DMS79 (cell line): Measurements from ENCODE around the gene MMP20.

Source experiments
- DNase-seq: peaks from one replicate; lab custom pipeline; 2025; lab: John Stamatoyannopoulos, UW

Gene MMP20

DNA sequence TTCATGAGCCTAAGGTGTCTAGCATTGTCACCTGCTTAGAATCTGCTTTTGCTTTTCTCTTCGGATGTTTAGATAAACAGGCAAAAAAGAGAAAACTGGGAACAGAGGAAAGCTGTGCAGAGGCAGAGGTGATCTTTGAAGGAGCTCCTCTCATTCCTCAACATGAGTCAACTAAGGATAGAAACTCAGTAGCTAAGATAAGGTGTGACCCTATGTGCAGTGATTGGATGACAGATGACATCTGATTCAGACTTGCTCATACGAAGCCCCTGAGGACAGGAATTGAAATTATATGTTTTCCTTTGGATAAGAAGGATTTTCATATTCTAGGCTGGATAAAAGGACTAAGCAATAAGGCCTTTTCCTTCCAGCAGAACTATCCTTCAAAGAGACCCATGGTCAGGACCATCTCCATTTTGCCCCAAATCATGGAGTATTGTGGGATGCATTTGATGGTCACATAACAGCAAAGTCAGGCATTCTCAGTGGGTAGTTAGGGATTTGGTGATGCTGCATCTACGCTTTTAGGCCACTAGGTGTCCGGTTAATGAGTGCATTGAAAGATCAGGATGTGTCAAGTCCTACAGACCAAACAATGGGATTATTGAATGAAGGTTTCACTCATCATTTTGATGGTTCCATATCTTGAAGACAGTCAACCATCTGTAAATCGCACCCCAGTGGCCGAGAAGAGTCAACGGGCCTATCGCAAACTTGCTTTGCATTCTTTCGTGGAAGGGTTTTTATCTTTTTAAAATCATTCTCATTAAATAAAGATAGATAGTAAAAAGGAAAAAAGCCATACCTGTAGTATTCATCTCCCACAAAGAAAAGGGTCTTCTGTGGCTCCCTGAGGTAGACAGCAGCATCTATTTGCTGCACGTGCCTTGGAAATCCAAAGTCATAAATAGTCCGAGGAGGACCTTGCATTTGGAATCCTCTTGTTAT lies 32.2 kb downstream of the MMP20 start:
- DNase-seq = no peak

DNA sequence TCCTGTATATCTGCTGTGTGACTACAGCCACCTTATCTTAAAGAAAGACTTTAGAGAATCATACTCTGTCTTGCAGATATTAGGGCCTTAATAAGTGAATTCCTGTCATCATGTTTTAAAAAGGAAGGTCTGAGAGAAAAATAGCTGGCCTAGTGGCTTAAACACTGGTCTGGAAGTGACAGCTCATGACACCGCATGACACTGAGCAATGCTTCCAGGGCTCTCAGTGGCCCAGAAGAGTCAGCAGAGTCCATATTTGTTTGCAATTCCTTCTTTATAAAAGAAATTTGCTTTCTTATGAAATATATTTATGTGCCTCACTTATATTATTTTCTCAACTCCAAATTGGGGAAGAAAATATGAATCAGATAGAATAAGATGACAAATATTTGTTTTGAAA lies 33.0 kb downstream of the MMP20 start:
- DNase-seq = no peak

DNA sequence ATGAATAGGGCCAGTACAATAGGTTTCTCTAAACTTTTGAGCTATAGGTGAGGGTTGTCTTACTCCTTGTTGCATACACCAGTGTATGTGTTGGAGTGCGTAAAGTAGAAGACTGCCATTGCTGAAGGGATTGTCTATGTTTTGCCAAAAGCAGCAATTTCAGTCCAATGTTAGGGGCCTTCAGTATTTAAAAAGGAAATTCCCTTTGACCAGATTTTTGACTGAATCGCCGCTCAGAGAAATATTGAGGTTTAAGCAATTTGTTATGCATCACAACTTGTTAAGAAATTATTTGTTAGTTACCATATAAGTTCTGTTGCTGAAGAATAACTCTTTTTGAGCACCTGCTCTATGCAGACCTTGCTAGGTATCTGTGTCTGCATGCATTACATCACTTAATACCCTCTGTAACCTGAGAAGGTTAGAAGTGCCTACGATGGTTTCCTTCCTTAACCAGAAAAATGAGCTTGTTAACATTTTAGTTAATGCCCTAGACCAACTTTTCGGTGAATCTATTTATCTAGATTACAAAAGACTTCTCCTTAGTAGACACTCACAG lies 33.9 kb downstream of the MMP20 start:
- DNase-seq = no peak

DNA sequence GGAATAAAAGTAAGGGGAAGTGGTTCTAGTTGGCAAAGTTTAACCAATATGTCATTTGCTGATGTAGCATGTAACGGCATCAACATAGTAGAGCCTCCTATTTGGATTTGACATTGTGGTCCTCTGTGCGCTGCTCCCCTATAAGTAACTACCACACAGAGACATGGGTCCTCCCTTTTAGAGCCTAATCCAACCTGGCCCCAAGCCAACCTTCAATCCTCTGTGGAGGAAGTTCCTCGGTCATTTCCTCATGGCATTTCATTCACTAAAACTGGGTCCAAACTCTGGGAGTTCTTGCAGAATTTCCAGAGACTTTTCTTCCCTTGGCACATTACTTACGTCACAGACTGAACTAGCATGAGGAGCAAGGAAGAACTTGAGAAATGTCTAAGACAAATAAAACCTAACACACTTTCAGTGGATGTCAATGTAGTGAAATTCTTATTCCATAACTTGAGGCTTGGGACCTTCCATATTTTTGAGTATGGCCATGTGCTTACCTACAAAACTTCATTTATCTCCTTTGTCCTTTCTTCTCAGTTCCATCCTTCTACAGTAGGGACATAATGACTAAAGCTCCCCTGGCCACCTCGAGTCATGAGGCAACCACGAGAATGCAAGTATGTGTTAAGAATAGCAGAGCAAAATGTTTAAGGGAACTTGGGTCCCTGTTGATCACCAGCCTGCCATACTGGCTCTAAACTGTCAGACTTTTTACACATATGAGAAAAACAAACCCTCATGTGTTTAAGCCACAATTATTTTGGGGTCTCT lies 34.7 kb downstream of the MMP20 start:
- DNase-seq = no peak

DNA sequence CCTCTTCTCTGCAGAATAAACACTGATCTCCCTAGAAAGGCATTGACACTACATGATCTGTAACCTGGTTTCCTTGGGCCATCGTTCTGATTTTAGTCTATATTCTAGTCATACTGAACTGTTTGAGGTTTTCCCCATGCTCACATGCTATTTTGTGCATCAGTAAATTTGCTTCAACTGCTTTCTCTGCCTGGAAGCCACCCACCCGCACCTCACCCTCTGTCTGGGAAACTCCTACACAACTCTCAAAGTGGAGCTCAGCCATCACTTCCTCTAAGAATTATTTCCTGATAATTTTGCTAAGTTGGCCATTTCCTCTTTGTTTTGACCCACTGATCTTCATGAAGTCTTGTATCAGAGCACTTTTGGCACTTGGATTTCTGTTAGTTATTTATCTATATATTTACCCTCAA lies 36.1 kb downstream of the MMP20 start:
- no peak for DNase-seq

DNA sequence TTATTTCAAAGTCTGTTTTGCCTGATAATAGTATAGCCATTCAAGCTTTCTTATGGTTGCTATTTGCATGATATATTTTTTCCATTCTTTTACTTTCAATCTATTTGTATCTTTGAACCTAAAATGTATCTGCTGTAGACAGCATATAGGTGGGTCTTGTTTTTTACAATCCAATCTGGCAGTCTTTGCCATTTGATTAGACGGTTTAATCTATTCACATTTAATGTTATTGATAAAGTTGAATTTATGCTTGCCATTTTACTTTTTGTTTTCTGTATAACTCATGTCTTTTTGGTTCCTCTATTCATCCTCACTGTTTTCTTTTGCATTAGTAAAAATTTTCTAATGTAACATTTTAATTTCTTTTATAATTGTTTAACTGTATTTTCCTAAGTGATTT lies 37.4 kb downstream of the MMP20 start:
- no peak for DNase-seq

DNA sequence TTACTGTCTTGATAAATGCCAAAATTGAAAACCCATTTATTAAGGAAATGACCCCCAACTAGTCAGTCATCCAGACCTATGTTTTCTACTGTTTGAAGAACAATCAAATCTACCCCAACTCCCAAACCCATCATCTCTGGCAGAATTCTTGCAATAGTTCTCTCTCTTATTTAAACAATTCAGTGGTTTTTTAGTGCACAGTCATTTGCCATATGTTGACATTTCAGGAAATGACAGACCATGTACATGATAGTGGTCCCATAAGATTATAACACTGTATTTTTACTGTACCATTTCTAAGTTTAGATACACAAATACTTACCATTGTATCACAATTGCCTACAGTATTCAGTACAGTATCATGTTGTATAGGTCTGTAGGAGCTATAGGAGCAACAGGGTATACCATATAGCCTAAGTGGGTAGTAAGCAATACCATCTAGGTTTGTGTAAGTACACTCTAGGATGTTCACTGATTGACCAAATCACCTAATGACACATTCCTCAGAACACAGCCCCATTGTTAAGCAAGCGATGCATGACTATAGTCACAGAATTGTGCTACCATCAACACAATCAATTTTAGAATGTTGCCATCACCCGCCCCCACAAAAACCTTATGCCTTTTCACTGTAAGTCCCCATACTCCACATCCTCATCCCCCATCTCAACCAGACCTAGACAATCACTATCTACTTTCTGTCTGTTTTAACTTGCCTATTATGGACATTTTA lies 41.8 kb downstream of the MMP20 start:
- DNase-seq = no peak

DNA sequence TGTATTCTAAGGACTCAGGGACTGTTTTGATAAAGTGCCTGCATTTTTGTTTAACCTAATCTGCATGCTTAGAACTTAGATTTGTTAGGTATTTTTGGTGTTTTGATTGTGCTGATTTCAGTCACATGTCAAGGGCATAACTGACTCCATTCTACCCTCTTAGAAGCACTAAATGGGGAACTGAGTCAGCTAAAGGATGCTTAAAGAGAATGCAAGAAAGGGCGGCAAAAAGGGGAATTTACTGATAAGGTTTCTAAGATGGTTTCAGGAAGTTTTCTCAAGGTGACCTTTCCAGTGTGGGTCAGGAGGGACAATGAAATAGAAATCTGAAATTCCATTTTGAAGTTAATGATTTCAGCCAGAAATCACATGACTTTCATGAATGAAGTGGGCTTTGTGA lies 43.0 kb downstream of the MMP20 start:
- no peak for DNase-seq

DNA sequence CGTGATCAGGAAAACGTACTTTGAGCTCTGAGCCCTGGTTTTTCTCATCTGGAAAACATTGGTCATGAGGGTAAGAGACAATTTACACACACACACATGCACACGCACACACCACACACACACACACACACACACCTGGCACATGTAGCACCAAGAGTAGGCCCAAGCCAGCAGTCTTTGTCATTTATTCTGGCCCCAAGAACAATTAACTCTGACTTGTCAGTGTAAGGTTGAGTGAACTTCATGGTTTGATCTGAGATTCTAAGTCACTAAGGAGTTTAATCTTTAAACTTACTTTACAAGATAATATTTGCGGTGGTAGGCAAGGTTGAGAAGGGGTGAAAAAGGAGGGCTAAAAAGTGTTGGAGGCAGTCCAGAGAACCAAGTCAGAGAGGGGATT lies 44.1 kb downstream of the MMP20 start:
- DNase-seq = no peak

DNA sequence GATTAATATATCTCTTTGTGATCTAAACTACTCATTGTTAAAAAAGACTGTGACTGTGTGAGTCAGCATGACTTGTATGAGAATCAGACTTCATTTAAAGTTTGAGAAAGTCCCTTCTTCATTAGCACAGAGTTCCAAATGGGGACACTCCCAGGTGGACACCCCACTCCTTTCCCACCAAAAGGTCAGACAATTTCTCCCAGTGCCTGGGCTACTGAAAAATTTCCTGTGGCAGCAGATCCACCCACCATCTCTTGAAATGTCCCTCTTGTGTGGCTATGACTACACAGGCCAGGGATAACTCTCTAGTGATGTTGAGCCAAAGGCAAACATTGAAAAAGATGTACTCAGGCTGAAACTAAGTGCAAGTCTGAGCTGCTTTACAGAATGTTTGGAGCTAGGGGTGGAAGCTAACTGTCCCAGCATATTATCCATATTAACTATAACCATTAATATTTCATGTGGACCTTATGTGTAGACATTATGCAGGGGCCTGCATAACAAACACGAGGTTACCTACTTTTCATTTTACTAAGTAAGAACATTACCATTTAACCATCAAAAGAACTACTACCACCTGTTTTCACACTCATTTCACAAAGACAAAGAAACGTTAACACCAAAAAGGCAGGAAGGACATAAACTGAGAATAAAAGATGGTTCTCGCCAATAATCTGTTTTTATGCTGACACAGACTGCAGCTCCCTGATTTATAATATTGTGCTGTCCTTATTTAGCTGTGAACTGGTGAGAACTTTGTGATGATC lies 44.8 kb downstream of the MMP20 start:
- no peak for DNase-seq

DNA sequence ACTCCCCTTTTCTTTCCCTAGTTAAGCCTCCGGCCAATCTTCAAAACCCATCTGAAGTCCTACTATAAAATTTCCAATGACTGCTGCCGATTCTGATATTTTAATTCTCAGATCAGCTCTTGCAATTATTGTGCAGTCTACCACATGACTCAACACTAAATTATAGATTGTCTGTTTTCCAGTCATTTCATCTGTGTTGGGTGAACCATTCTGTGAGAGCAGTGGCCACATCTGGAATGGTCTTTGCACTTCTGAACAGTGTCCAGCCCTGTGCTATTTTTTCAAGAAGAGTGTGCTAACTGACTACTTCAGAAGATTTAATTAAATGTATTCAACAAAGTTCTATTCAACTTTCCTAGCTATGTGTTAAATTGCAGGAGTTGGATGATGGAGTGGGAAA lies 47.4 kb downstream of the MMP20 start:
- no peak for DNase-seq

DNA sequence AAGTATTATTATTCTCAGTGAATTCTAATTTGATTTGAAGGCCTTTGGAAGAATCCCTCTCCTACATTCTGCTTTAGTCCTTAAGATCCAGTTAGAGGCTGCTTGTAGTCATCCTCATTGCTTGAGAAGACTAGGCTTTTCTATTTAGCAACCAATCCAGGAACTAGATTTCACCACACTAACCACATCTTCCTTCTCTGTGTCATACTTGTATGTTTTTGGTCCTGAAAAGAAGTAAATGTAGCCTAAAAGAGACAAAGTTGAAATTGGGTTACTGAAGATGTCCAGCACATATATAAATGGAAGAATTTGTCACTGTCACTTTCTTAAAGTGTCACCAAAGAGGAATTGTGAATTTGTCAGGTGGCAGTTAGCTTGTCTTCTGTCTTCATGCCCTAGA lies 48.0 kb downstream of the MMP20 start:
- no peak for DNase-seq

DNA sequence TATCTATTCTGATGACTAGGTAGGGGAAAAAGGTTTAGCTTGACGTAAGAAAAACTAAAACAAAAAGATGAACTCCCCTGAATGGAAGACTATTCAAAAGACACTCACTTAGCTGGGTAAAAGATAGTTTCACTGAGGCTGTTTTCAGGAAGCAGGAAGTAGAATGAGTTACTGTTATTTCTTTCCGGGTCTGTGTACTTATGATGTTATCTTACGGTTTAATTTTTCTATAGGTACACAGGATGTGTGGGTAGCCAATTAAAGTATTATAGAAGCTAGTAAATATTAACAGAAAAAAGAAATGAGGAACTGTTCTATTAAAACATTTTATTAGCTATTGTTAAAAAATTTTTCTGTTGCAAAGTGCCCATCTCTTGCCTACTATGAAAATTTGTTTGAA lies 48.8 kb downstream of the MMP20 start:
- DNase-seq = no peak

DNA sequence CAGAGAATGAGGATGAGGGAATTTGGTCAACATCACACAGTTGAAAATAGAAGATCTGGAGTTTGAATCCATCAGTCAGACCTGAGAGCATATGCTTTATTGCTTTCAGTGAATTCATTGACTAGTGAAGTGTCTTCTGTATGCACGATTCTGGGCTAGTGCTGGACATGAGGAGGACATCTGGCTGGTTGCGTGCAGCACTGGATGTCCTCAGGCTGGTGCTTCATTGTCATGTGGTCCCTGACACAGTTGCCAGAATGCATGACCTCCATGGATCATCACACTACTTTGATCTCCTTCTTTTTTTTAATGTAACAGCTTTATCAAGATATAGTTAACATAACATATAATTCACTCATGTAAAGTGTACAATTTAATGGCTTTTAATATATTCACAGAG lies 50.1 kb downstream of the MMP20 start:
- DNase-seq = no peak

DNA sequence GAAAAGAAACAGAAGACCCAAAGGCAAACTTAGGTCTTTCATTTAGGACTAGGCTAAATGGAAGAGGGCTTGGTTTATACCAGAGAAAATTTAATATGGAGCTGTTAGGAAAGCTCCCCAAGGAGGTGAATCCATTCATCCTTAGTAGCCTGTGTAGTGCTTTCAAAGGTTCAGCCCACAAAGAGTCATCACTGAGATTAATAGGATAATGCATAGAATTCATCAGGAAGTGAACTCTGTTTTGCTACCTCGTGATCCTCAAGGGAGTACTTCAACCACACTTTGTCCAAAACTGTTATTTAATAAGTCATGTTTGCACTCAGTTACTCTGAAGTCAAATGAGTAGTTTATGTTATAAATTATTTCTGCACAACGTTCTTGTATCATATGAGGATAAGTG lies 51.3 kb downstream of the MMP20 start:
- DNase-seq = no peak

DNA sequence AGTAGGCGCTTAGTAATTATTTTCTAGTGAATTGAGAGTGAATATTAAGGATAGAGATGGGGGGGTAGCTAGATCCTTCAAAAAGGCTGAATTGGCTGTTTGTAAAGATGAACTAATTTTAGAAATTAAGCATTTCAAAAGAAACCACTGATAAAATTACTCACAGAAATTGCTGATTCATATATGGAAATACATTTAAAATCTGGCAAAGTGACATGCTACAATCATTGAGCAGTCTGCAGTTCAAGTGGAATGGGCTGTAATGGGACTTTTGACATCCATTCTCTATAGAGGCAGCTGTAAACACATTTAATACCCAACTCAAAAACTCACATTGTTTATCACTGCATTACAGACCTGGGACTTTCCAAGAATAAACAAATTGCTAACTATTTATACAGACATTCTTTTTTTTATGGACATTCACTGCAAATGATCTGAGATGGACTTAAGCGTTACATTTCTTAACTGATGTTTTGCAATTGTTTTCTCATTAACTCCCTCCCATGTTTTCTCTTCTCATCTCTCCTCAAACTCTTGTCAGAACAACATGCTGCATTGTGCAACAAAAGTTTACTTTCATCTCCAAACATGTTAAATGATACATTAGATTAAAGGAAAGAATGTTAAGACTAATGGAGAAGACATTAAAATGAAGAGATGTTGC lies 52.4 kb downstream of the MMP20 start:
- no peak for DNase-seq

DNA sequence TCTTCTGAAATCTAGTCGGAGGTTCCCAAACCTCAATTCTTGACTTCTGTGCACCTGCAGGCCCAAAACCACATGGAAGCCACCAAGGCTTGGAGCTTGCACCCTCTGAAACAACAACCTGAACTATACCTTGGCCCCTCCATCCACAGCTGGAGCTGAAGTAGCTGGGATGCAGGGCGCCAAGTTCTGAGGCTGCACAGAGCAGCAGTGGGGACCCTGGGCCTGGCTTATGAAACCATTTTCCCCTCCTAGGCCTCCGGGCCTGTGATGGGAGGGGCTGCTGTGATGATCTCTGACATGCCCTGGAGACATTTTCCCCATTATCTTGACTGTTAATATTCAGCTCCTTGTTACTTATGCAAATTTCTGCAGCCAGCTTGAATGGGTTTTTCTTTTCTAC lies 56.3 kb downstream of the MMP20 start:
- DNase-seq = no peak

DNA sequence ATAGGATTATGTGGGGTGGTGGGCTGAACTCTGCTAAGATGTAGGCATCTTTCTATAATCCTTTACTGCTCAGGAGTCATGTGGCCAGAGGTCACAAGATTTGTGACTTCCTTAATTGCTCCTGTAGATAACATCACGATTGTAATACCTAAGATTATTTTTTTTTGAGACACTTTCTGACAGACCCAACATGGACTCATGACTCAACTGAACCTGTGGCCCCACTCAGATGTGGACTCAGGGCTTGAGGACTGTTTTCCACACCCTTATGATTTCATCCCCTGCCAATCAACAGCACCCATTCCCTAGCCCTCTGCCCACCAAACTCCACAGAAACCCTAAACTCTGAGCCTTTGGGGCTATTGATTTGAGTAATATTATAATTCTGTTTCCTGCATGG lies 59.0 kb downstream of the MMP20 start:
- no peak for DNase-seq

DNA sequence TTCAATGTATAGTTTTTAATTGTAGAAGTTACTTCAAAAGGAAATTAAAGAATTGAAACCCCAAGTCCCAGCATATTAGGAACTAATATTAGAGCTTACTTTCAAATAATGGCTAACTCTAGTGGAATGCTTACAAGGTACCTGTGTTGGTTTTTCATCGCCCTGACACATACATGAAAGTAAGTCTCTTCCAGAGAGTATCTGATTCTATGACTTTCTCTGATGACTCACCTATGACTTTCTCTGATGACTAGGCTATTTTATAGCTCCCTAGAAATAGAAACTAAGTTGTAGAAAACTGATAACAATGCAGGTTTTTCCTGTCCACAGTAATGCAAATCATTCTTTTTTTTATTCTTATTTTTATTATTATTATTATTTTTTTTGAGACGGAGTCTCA lies 61.0 kb downstream of the MMP20 start:
- DNase-seq = no peak

DNA sequence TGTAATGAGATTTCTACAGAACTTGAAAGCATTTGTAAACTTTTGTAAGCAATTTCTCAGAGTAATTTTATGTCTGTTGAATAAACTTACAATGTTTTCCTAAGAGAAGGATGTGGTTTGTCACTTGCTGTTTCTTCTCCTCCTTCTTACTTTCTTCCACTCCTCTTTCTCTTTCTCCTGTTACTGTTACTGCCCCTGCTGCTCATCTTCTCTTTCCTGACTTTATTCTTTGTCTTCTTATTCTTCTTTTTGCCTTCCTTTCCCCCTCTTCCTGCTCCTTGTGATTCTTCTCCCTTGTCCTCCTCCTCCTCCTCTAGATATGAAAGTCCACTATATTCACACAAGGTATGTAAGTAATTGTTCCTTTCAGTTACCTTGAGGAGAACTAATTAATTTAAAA lies 63.5 kb downstream of the MMP20 start:
- no peak for DNase-seq

DNA sequence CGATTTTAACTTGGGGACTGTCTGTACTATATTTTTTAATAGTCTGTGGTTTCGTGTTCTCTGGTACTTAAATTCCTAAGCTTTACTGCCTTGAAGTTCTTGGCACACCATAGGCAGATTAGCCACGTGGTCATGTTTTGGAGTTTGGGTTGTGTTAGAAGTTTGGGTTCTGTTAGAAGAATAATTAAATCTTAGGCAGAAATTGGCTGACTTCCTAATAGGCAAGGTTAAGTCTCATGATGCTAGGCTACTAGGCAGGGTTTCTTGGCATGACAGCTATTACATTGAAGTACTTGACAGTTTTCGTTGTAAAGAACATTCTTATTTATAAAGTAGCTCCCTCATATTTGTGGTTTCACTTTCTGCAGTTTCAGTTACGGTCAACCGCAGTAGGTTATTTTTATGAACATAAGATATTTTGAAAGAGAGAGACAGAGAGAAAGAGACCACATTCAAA lies 64.5 kb downstream of the MMP20 start:
- no peak for DNase-seq
